IMR-90 (cell line): ENCODE data around the gene SPEG. TPM values are rescaled to one million over a fixed set of nuclear protein-coding genes. Genes with fewer than 3 reads are reported as not detected.
A peak's percentile ranks its signal among the peaks of the same experiment; 100 is the strongest.

ENCODE experiments used
- ATAC-seq: fragments of 200-7000 bp; cut with Tn5 transposase; 2 replicates; pipeline ENCODE4 v1.9.1; 2020; ENCODE audit warnings: low read depth, mild to moderate bottlenecking, moderate library complexity
- BruUV-seq: library from RNA; stranded (reverse); fragments of 400-500 nt; replicated peaks from 2 replicates; lab custom pipeline; 2021; lab: Mats Ljungman, UMichigan
- CTCF ChIA-PET: fragments of 300-600 bp; formaldehyde crosslinking; extraction: SDS; loops from one replicate; lab custom pipeline; 2021; ENCODE audit warnings: antibody characterized with exemption; lab: Yijun Ruan, JAX
- POLR2A ChIA-PET: fragments of 300-600 bp; sonication (Branson Sonifier 250); formaldehyde crosslinking; loops from one replicate; lab custom pipeline; 2022; ENCODE audit warnings: antibody characterized with exemption; ENCODE audit not compliant: unreplicated experiment; lab: Charles Lee
- DNase-seq: peaks from one replicate; pipeline ENCODE4 v3.0.0; 2013
- H2AFZ ChIP-seq: replicated peaks from 2 replicates; pipeline ENCODE3; 2013; ENCODE audit warnings: low read length, mild to moderate bottlenecking; ENCODE audit not compliant: poor library complexity
- H2AK5ac ChIP-seq: 2 replicates; pipeline ENCODE4 v1.6.1; 2013; ENCODE audit warnings: low read depth, low read length, inconsistent platforms
- H2AK9ac ChIP-seq: replicated peaks from 2 replicates; pipeline ENCODE3; 2013; ENCODE audit warnings: mild to moderate bottlenecking, low read depth, low read length, moderate library complexity; ENCODE audit not compliant: poor library complexity
- H2BK120ac ChIP-seq: 2 replicates; pipeline ENCODE4 v1.6.1; 2013; ENCODE audit warnings: low read depth, low read length, inconsistent platforms
- H2BK15ac ChIP-seq: 3 replicates; pipeline ENCODE4 v1.6.1; 2013; ENCODE audit warnings: low read depth, low read length, inconsistent platforms
- H2BK20ac ChIP-seq: 2 replicates; pipeline ENCODE4 v1.6.1; 2013; ENCODE audit warnings: low read depth, mild to moderate bottlenecking, inconsistent platforms, low read length, moderate library complexity
- H2BK5ac ChIP-seq: 2 replicates; pipeline ENCODE4 v1.6.1; 2013; ENCODE audit warnings: mild to moderate bottlenecking, low read depth, low read length, inconsistent platforms; ENCODE audit not compliant: poor library complexity, severe bottlenecking
- H3K14ac ChIP-seq: replicated peaks from 2 replicates; pipeline ENCODE4 v1.6.1; 2013; ENCODE audit warnings: low read depth, low read length, inconsistent platforms
- H3K18ac ChIP-seq: 2 replicates; pipeline ENCODE4 v1.6.1; 2013; ENCODE audit warnings: low read depth, low read length, control low read depth
- H3K23ac ChIP-seq: 2 replicates; pipeline ENCODE4 v1.6.1; 2013; ENCODE audit warnings: low read depth, low read length, inconsistent platforms
- H3K27ac ChIP-seq: 2 replicates; pipeline ENCODE4 v1.5.1; 2013; ENCODE audit warnings: mild to moderate bottlenecking, control low read depth, low read length; ENCODE audit not compliant: insufficient read depth
- H3K27me3 ChIP-seq: 2 replicates; pipeline ENCODE4 v1.6.1; 2013; ENCODE audit warnings: low read length; ENCODE audit not compliant: control insufficient read depth, insufficient read depth
- H3K36me3 ChIP-seq: 2 replicates; pipeline ENCODE4 v1.6.1; 2013; ENCODE audit warnings: low read length, mixed read lengths; ENCODE audit not compliant: control insufficient read depth, insufficient read depth
- H3K4ac ChIP-seq: 2 replicates; pipeline ENCODE4 v1.6.1; 2013; ENCODE audit warnings: low read depth, low read length, inconsistent platforms
- H3K4me1 ChIP-seq: 2 replicates; pipeline ENCODE4 v1.6.1; 2013; ENCODE audit warnings: low read length, mixed read lengths; ENCODE audit not compliant: control insufficient read depth, insufficient read depth
- H3K4me2 ChIP-seq: 2 replicates; pipeline ENCODE4 v1.6.1; 2013; ENCODE audit warnings: low read depth, mild to moderate bottlenecking, control low read depth, low read length, moderate library complexity
- H3K4me3 ChIP-seq: 2 replicates; pipeline ENCODE4 v1.5.1; 2013; ENCODE audit warnings: low read depth, mild to moderate bottlenecking, control low read depth, low read length, moderate library complexity; ENCODE audit not compliant: insufficient read depth
- H3K56ac ChIP-seq: 2 replicates; pipeline ENCODE4 v1.6.1; 2013; ENCODE audit warnings: low read length, inconsistent platforms; ENCODE audit not compliant: insufficient read depth; ENCODE audit errors: extremely low read depth
- H3K79me1 ChIP-seq, 2 experiments: 2 replicates each; pipeline ENCODE4 v1.6.1; 2013; ENCODE audit warnings: low read length in 2 of 2, inconsistent platforms in 1 of 2, low read depth in 1 of 2
- H3K9ac ChIP-seq: 2 replicates; pipeline ENCODE4 v1.6.1; 2013; ENCODE audit warnings: low read depth, low read length, control low read depth
- H3K9me1 ChIP-seq: 2 replicates; pipeline ENCODE4 v1.6.1; 2013; ENCODE audit warnings: low read length, inconsistent platforms; ENCODE audit not compliant: insufficient read depth
- H3K9me3 ChIP-seq: 2 replicates; pipeline ENCODE4 v1.6.1; 2013; ENCODE audit warnings: low read length; ENCODE audit not compliant: control insufficient read depth, insufficient read depth
- H4K20me1 ChIP-seq: 2 replicates; pipeline ENCODE4 v1.6.1; 2013; ENCODE audit warnings: low read length, inconsistent platforms; ENCODE audit not compliant: insufficient read depth
- H4K5ac ChIP-seq: 2 replicates; pipeline ENCODE4 v1.6.1; 2013; ENCODE audit warnings: mild to moderate bottlenecking, low read depth, low read length, control low read depth
- H4K8ac ChIP-seq, 2 experiments: 2 replicates each; pipeline ENCODE4 v1.6.1; 2013; ENCODE audit warnings: low read depth in 2 of 2, low read length in 2 of 2, control low read depth in 1 of 2, inconsistent platforms in 1 of 2
- H4K91ac ChIP-seq: 2 replicates; pipeline ENCODE4 v1.6.1; 2013; ENCODE audit warnings: low read depth, low read length, inconsistent platforms; ENCODE audit not compliant: insufficient read depth
- BHLHE40 ChIP-seq: fragments of 150-350 bp; IDR thresholded peaks from 2 replicates; pipeline ENCODE4 v1.6.1; 2016; ENCODE audit warnings: mild to moderate bottlenecking, low read depth, low read length
- CEBPB ChIP-seq: IDR thresholded peaks from 2 replicates; pipeline ENCODE4 v1.6.1; 2012; ENCODE audit warnings: low read depth, low read length, improper control_type of control experiment
- ELK1 ChIP-seq: fragments of 150-350 bp; IDR thresholded peaks from 2 replicates; pipeline ENCODE4 v1.6.1; 2016; ENCODE audit warnings: low read depth, mild to moderate bottlenecking, low read length, moderate library complexity, borderline replicate concordance
- FOS ChIP-seq: fragments of 150-350 bp; IDR thresholded peaks from 2 replicates; pipeline ENCODE4 v1.6.1; 2016; ENCODE audit warnings: low read depth, low read length
- MAFK ChIP-seq: IDR thresholded peaks from 2 replicates; pipeline ENCODE4 v1.6.1; 2012; ENCODE audit warnings: low read depth, low read length, improper control_type of control experiment
- MAZ ChIP-seq: IDR thresholded peaks from 2 replicates; pipeline ENCODE4 v1.6.1; 2012; ENCODE audit warnings: low read depth, mild to moderate bottlenecking, low read length, improper control_type of control experiment, moderate library complexity, borderline replicate concordance
- MXI1 ChIP-seq: IDR thresholded peaks from 2 replicates; pipeline ENCODE4 v1.6.1; 2012; ENCODE audit warnings: low read depth, mild to moderate bottlenecking, low read length, moderate library complexity, borderline replicate concordance
- POLR2A ChIP-seq: IDR thresholded peaks from 2 replicates; pipeline ENCODE4 v1.6.1; 2012; ENCODE audit warnings: mild to moderate bottlenecking, low read depth, low read length
- RAD21 ChIP-seq: IDR thresholded peaks from 2 replicates; pipeline ENCODE4 v1.6.1; 2012; ENCODE audit warnings: low read length, improper control_type of control experiment
- RCOR1 ChIP-seq: IDR thresholded peaks from 2 replicates; pipeline ENCODE4 v1.6.1; 2012; ENCODE audit warnings: mild to moderate bottlenecking, low read length, improper control_type of control experiment; ENCODE audit not compliant: insufficient replicate concordance
- RFX5 ChIP-seq: IDR thresholded peaks from 2 replicates; pipeline ENCODE4 v1.8.0; 2012; ENCODE audit warnings: low read depth, mild to moderate bottlenecking, low read length, moderate library complexity
- SMC3 ChIP-seq: fragments of 150-350 bp; IDR thresholded peaks from 2 replicates; pipeline ENCODE4 v1.6.1; 2016; ENCODE audit warnings: low read depth, mild to moderate bottlenecking, antibody characterized with exemption, low read length, moderate library complexity
- USF2 ChIP-seq: fragments of 150-350 bp; IDR thresholded peaks from 2 replicates; pipeline ENCODE4 v1.6.1; 2017; ENCODE audit warnings: mild to moderate bottlenecking, antibody characterized with exemption, low read length, low read depth
- WGBS, 2 experiments: methylation state at CpG; one replicate each; pipeline versions ENCODE4 v1.1.5 to v1.1.7; 2013; ENCODE audit warnings: missing lambda C conversion rate in 2 of 2; ENCODE audit not compliant: insufficient read length in 1 of 2; ENCODE audit errors: extremely low coverage in 2 of 2; 5-methylcytosine and 5-hydroxymethylcytosine counted together
- dilution Hi-C: fragments of 300-500 bp; cut with HindIII; formaldehyde crosslinking; loops from one replicate; pipeline ENCODE4 v1.14.3; 2018; ENCODE audit warnings: low sequenced_read_pairs; ENCODE audit not compliant: unreplicated experiment
- in situ Hi-C: fragments of 300-500 bp; cut with MboI; formaldehyde crosslinking; loops from 3 replicates; pipeline ENCODE4 v1.14.3; 2019; ENCODE audit warnings: low sequenced_read_pairs, inconsistent platforms, mixed read lengths
- intact Hi-C: fragments of 100-400 bp; cut with micrococcal nuclease; formaldehyde crosslinking; loops from 2 replicates; pipeline ENCODE4 v1.10.0; 2022
- polyA plus RNA-seq, 3 experiments: library from polyadenylated mRNA; depleted of rRNA; stranded (reverse); fragments of >200 nt; gene quantifications; 2 replicates each; pipeline ENCODE4 v1.2.3, GENCODE V29; 2012; ENCODE audit warnings: low replicate concordance in 1 of 3
- total RNA-seq: library from RNA; depleted of rRNA; stranded (reverse); fragments of >200 nt; gene quantifications from 2 replicates; pipeline ENCODE4 v1.2.3, GENCODE V29; 2012

The SPEG gene
- total and polyA plus RNA-seq, 2 of the 4 experiments (the other 2 are of a cell fraction): 6.8 to 81.6 TPM

- in situ Hi-C loops (no loop called here), intact Hi-C loops (no loop called here)
- peaks cover 72% of the 10 kb centered on the region; the same call in 1 of the 2 replicates for H3K36me3 ChIP-seq
These were observed 34.0 kb downstream of the SPEG start for GRCh38 chr2:219468410-219469185.

More at GRCh38 chr2:219468410-219469185, 34.0 kb downstream of the SPEG start:
- no peaks in the 10 kb centered on the region for H3K27me3 ChIP-seq
- no TSS peak for BruUV-seq
- H3K9me3 ChIP-seq: no peaks in the 10 kb centered on the region
- peak overlapping the region in 1 of 2 experiments; percentile 7; a peak in 1 of 4 replicates for H4K8ac ChIP-seq
- H2AK9ac ChIP-seq: peak overlapping the region; percentile 89
- H3K79me1 ChIP-seq: no peaks in the 10 kb centered on the region; a peak in 1 of 4 replicates
- H3K4ac ChIP-seq: peak overlapping the region; percentile 48; the same call in 1 of the 2 replicates
- peak overlapping the region; percentile 58; the same call in 1 of the 2 replicates for H2BK120ac ChIP-seq
- 0 out of 2 replicates have a peak overlapping the region, but pooled peaks have one; percentile 5 for H3K14ac ChIP-seq
- POLR2A ChIA-PET: no interaction called here
- H4K91ac ChIP-seq: no peak overlapping the region
- H3K27ac ChIP-seq: no peak overlapping the region
- H3K9ac ChIP-seq: no peak overlapping the region
- no peak overlapping the region for H2AFZ ChIP-seq
- no peaks in the 10 kb centered on the region for H3K9me1 ChIP-seq
- dilution Hi-C loops: no loop called here
- no peak overlapping the region for H3K4me2 ChIP-seq
- no peak overlapping the region for H2BK15ac ChIP-seq
- no peak for TF ChIP-seq MAFK
- no peak for TF ChIP-seq CEBPB
- TF ChIP-seq BHLHE40: no peak
- no peak for TF ChIP-seq RAD21
- no peak for TF ChIP-seq USF2
- no peak for TF ChIP-seq FOS
- TF ChIP-seq ELK1: no peak
- no peak for TF ChIP-seq RCOR1
- no peak for TF ChIP-seq SMC3
- TF ChIP-seq MXI1: no peak
- no peak for TF ChIP-seq RFX5
- no peak for TF ChIP-seq POLR2A
- TF ChIP-seq MAZ: no peak
- H3K4me1 ChIP-seq: peaks cover 13% of the 10 kb centered on the region
- WGBS, 2 experiments: 95% methylated on average over 11 of the region's 23 CpGs; no CpG with 5 or more reads in 1 of the 2 experiments
- H3K4me3 ChIP-seq: no peak overlapping the region
- no peaks in the 10 kb centered on the region; the same call in none of the 2 replicates for H4K20me1 ChIP-seq
- no peak overlapping the region for H3K23ac ChIP-seq
- H4K5ac ChIP-seq: peak overlapping the region; percentile 67; the same call in 1 of the 2 replicates
- H3K18ac ChIP-seq: peak overlapping the region; percentile 34; the same call in 1 of the 2 replicates
- 0 out of 2 replicates have a peak overlapping the region, but pooled peaks have one; percentile 67 for H2BK20ac ChIP-seq
- peak overlapping the region; percentile 71 for H2BK5ac ChIP-seq
- no peak overlapping the region for H3K56ac ChIP-seq
- CTCF ChIA-PET: interaction anchor here (0.8 to 1.0 kb wide), 2 partner anchors 8 to 9 kb away, joined by 3 read pairs; no protein-coding TSS in a partner anchor
- ATAC-seq (no peak), DNase-seq (no peak)
- H2AK5ac ChIP-seq: peak overlapping the region; percentile 60
